Fibroblast of pulmonary artery (primary cell): Measurements from ENCODE around the gene CRAT.

ENCODE experiments used
- DNase-seq: peaks from one replicate; pipeline ENCODE4 v3.0.0-alpha.2; 2010; ENCODE audit warnings: low read depth
- H3K4me3 ChIP-seq: replicated peaks from 2 replicates; pipeline ENCODE4 v1.5.1; 2011; ENCODE audit warnings: low read depth, mild to moderate bottlenecking, control low read depth, low read length, moderate library complexity
- TF ChIP-seq, protein P1 (sequence below): IDR thresholded peaks from 2 replicates; pipeline ENCODE4 v1.5.1; 2011; ENCODE audit warnings: mild to moderate bottlenecking, control low read depth, low read length, inconsistent platforms; ENCODE audit errors: missing control alignments

Gene CRAT

DNA sequence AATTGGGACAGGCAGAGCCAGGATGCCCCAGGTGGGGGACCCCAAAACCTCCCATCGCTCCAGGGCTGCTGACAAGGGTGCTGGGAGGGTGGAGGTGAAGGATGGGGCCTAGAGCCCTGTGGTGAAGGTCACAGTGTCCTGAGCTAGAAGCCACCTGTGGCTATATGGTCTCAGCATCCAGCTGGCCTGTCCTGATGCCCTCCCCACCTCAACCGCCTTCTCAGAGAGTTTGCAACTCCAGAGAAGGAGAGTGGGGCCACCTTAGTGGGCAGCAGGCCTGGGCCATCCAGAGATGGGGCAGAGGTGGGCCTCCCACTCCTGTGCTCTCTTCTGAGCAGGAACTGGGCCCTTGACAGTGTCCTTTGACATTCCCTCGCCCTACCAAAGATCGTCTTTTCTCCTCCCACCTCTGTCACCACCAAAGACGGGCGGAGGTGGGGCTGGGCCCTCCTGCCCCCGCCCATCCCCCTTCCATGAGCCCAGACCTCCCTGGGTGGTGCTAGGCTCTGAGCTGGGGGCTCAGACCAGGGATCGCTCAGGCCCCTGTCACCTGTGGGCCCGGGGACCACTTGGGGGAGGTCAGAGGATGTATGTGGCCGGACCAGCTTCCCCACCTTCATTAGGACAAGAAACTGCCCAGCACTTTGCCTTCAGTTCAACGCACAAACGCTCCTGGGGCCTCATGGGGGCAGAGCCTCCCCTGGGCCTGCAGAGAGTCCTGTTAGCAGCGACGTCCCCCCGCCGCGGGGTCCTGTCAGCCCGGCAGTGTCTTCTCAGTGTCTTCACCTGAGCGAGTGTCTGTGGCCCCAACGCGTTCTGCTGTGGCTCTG is 39.7 kb downstream of the CRAT start:
- no peak for DNase-seq
- TF ChIP-seq, protein P1, sequence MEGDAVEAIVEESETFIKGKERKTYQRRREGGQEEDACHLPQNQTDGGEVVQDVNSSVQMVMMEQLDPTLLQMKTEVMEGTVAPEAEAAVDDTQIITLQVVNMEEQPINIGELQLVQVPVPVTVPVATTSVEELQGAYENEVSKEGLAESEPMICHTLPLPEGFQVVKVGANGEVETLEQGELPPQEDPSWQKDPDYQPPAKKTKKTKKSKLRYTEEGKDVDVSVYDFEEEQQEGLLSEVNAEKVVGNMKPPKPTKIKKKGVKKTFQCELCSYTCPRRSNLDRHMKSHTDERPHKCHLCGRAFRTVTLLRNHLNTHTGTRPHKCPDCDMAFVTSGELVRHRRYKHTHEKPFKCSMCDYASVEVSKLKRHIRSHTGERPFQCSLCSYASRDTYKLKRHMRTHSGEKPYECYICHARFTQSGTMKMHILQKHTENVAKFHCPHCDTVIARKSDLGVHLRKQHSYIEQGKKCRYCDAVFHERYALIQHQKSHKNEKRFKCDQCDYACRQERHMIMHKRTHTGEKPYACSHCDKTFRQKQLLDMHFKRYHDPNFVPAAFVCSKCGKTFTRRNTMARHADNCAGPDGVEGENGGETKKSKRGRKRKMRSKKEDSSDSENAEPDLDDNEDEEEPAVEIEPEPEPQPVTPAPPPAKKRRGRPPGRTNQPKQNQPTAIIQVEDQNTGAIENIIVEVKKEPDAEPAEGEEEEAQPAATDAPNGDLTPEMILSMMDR: no peak
- H3K4me3 ChIP-seq: no peak overlapping the region

- no peak for DNase-seq
- TF ChIP-seq, protein P1: no peak
- no peak overlapping the region for H3K4me3 ChIP-seq
These were observed 40.5 kb downstream of the CRAT start for GRCh38 chr9:129069862-129070641.

DNA sequence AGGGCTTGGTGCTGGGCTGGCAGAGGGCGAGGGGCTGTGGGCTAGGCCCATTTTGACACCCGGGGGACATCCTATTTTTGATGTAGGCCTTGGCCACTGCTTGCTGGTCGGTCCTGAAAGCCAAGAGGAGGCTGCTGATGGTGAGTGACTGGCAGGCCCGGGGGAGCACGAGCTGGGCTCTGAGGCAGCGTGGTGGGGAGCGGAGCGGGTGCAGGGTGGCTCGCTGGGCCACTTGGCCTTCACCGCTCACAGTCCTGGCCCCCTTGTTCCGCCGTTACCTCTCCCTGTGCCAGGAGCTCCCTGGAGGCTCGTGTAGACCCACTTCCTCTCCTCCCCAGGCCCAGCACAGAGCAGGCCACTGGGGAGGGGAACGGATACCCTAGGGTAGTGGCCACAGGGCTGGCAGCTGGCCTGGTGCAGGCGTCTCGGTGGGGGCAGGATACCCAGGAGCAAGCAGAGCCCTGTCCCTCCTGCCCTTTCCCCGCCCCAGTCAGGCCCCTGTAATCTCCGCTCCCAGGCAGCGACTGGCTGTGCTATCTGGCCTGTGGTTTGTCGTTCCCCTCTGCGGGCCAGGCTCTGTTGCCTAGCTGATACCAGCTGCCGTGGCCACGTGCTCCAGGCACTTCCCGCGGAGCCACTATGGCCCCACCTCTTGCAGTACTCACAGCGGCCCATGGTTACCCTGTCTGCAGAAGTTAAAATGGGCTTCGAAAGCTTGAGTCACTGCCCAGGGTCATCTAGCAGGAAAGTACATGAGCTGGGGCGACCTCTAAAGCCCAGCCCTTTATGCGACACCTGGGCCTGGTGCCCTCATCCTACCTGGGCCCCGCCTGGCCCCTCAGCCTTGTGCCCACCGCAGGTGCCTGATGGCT is 41.4 kb downstream of the CRAT start:
- TF ChIP-seq, protein P1: no peak
- DNase-seq: peak; percentile 19
- no peak overlapping the region for H3K4me3 ChIP-seq

DNA sequence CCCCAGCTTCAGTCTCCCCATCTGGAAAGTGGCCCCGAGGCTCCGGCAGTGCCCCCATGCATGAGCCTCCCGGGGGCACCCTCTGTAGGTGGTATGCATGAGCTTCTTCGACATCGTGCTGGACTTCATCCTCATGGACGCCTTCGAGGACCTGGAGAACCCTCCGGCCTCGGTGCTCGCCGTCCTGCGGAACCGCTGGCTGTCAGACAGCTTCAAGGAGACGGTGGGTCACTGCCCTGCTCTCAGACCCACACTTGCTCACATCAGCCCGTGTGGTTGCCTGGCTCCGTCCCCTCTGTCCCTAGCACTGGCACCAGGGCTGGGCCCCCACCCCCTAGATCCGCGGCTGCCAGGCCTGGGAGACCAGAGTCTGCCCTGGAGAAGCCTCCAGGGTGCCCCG is 42.5 kb downstream of the CRAT start:
- TF ChIP-seq, protein P1: no peak
- no peak overlapping the region for H3K4me3 ChIP-seq
- DNase-seq: no peak

DNA sequence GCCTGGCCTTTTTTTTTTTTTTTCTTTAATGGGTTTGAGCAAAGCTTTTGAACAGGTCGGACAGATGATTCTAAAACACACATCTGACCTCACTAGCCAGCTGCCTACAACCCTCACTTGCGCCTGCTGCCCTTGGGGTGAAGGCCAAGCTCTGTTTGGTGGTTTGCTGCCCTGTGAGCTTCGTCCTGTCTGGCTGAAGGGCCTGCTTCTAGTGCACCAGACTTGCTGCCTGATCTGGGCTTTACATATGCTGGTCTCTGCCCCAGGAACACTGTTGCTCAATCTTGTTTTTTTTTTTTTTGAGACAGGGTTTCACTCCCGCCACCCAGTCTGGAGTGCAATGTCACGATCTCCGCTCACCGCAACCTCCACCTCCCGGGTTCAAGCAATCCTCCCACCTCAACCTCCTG is 46.1 kb downstream of the CRAT start:
- no peak for DNase-seq
- no peak overlapping the region for H3K4me3 ChIP-seq
- TF ChIP-seq, protein P1: no peak

GRCh38 chr9:129063061-129063460 is 47.5 kb downstream of the CRAT start:
- no peak for DNase-seq
- H3K4me3 ChIP-seq: no peak overlapping the region
- TF ChIP-seq, protein P1: no peak
